Activated CD8-positive, alpha-beta T cell treated with anti-CD3 and anti-CD28 coated beads for 36 hours (primary cell): ENCODE measurements around the gene OCEL1. TPM values are rescaled to one million over a fixed set of nuclear protein-coding genes. Genes with fewer than 3 reads are reported as not detected.
A peak's percentile ranks its signal among the peaks of the same experiment; 100 is the strongest.
"Not testable (repeated sequence)": the region's sequence is repeated elsewhere in the genome, so short reads cannot be mapped to it uniquely, and the experiment has no call there.

Source experiments
- ATAC-seq: fragments of 200-7000 bp; cut with Tn5 transposase; one replicate; pipeline ENCODE4 v1.10.0; 2021; ENCODE audit warnings: mild to moderate bottlenecking, moderate library complexity
- CTCF ChIA-PET: fragments of 350-600 bp; sonication (Branson Sonifier 250); formaldehyde crosslinking; loops from one replicate; lab custom pipeline; 2021; ENCODE audit warnings: antibody characterized with exemption; lab: Charles Lee
- POLR2A ChIA-PET: fragments of 350-600 bp; sonication (Branson Sonifier 250); formaldehyde crosslinking; loops from one replicate; lab custom pipeline; 2021; ENCODE audit warnings: antibody characterized with exemption; lab: Charles Lee
- DNase-seq: peaks from one replicate; pipeline ENCODE4 v3.0.0-alpha.2; 2020
- H3K27ac Mint-ChIP-seq: one replicate; pipeline ENCODE4 v1.8.0; 2021; ENCODE audit warnings: mild to moderate bottlenecking, mixed read lengths
- H3K27me3 Mint-ChIP-seq: one replicate; pipeline ENCODE4 v1.8.0; 2021; ENCODE audit warnings: mixed read lengths
- H3K36me3 Mint-ChIP-seq: one replicate; pipeline ENCODE4 v1.8.0; 2021; ENCODE audit warnings: low read depth, mixed read lengths
- H3K4me1 Mint-ChIP-seq: one replicate; pipeline ENCODE4 v1.8.0; 2021; ENCODE audit warnings: low read depth, mixed read lengths
- H3K4me3 Mint-ChIP-seq: one replicate; pipeline ENCODE4 v1.8.0; 2021; ENCODE audit warnings: mild to moderate bottlenecking, moderate library complexity, mixed read lengths
- H3K9me3 Mint-ChIP-seq: one replicate; pipeline ENCODE4 v1.8.0; 2021; ENCODE audit warnings: mixed read lengths
- CTCF ChIP-seq: fragments of 200-600 bp; IDR thresholded peaks from one replicate; pipeline ENCODE4 v1.8.0; 2022; ENCODE audit warnings: antibody characterized with exemption, mild to moderate bottlenecking
- intact Hi-C: fragments of 100-400 bp; cut with micrococcal nuclease; formaldehyde crosslinking; loops from one replicate; pipeline ENCODE4 v1.10.0; 2022
- total RNA-seq, 2 experiments: library from RNA; stranded (reverse); gene quantifications; one replicate each; pipeline ENCODE4 v1.2.3, GENCODE V29; 2021

Gene OCEL1
- total RNA-seq, 2 experiments from 2014 or later = 20.1 TPM

- intact Hi-C loops = no loop called here
- no peak for TF ChIP-seq CTCF
These were observed 40.0 kb downstream of the OCEL1 start for GRCh38 chr19:17266026-17266425.

GRCh38 chr19:17266589-17266974 is 40.6 kb downstream of the OCEL1 start:
- Mint-ChIP-seq H3K4me1 (peaks cover 15% of the 10 kb centered on the region), H3K27ac (peak overlapping the region; percentile 90), H3K4me3 (peak overlapping the region; percentile 95), H3K36me3 (peaks cover 8% of the 10 kb centered on the region), H3K9me3 (no peaks in the 10 kb centered on the region), H3K27me3 (no peaks in the 10 kb centered on the region)
- ChIA-PET CTCF (interaction anchor here (0.8 to 5.9 kb wide), 11 partner anchors 8 to 223 kb away, joined by 3 to 46 read pairs (median 4); partner anchors contain the start of genes ANKLE1, DDA1 and USE1), POLR2A (interaction anchor here (0.5 to 5.7 kb wide), 6 partner anchors 16 to 139 kb away, joined by 3 to 36 read pairs (median 4); partner anchors contain the start of genes ANKLE1 and BST2)
- no peak for TF ChIP-seq CTCF
- intact Hi-C loops = no loop called here
- ATAC-seq = peak; percentile 4
- DNase-seq = no peak

More at GRCh38 chr19:17266026-17266425, 40.0 kb downstream of the OCEL1 start:
- POLR2A ChIA-PET = interaction anchor here (0.8 to 5.7 kb wide), 5 partner anchors 16 to 139 kb away, joined by 3 to 36 read pairs (median 4); partner anchors contain the start of genes ANKLE1 and BST2
- no peak for DNase-seq
- Mint-ChIP-seq H3K9me3 (no peaks in the 10 kb centered on the region), H3K4me1 (peaks cover 16% of the 10 kb centered on the region), H3K4me3 (no peak overlapping the region), H3K27me3 (no peaks in the 10 kb centered on the region), H3K27ac (no peak overlapping the region), H3K36me3 (peaks cover 3% of the 10 kb centered on the region)
- no peak for ATAC-seq
- CTCF ChIA-PET = interaction anchor here (1.5 to 5.9 kb wide), 5 partner anchors 10 to 51 kb away, joined by 3 to 46 read pairs (median 4); partner anchors contain the start of genes ANKLE1 and USE1

- peaks cover 15% of the 10 kb centered on the region for H3K4me1 Mint-ChIP-seq
- ChIA-PET POLR2A (interaction anchor here (0.5 to 5.7 kb wide), 4 partner anchors 15 to 138 kb away, joined by 3 to 36 read pairs (median 7); partner anchors contain the start of genes ANKLE1 and BST2), CTCF (interaction anchor here (0.8 to 5.9 kb wide), 11 partner anchors 8 to 224 kb away, joined by 3 to 46 read pairs (median 4); partner anchors contain the start of genes ANKLE1, DDA1 and USE1)
- H3K4me3 Mint-ChIP-seq = peak within 1 kb of the TSS; percentile 95
- DNase-seq (peak; percentile 99), ATAC-seq (peak; percentile 95)
- peaks cover 8% of the 10 kb centered on the region for H3K36me3 Mint-ChIP-seq
- H3K27ac Mint-ChIP-seq = peak within 1 kb of the TSS; percentile 90
- intact Hi-C loops = no loop called here
- no peak for TF ChIP-seq CTCF
- no peaks in the 10 kb centered on the region for H3K27me3 Mint-ChIP-seq
- no peaks in the 10 kb centered on the region for H3K9me3 Mint-ChIP-seq
These were observed 41.2 kb downstream of the OCEL1 start, which contains the start of gene BABAM1 for GRCh38 chr19:17266975-17267788. TSS of gene BABAM1 (plus strand) at chr19:17267443. CDS start at chr19:17268807, 1,364 bp downstream.

GRCh38 chr19:17268754-17269153 is 42.7 kb downstream of the OCEL1 start:
- peak overlapping the region; percentile 95 for H3K4me3 Mint-ChIP-seq
- no peak for ATAC-seq
- POLR2A ChIA-PET = interaction anchor here (0.7 to 5.7 kb wide), 3 partner anchors 8 to 945 kb away, joined by 3 to 36 read pairs (median 6); partner anchors contain the start of gene ANKLE1

GRCh38 chr19:17274892-17275291 is 48.9 kb downstream of the OCEL1 start:
- CTCF ChIA-PET, H3K4me3 Mint-ChIP-seq, ATAC-seq, H3K27ac Mint-ChIP-seq, H3K4me1 Mint-ChIP-seq, H3K9me3 Mint-ChIP-seq, DNase-seq, H3K27me3 Mint-ChIP-seq, intact Hi-C loops: not testable (repeated sequence)
- H3K36me3 Mint-ChIP-seq = peaks cover 34% of the 10 kb centered on the region
- POLR2A ChIA-PET = interaction anchor here (0.7 kb wide), 1 partner anchor 561 kb away, joined by 3 read pairs; no protein-coding TSS in a partner anchor

More at GRCh38 chr19:17268754-17269153, 42.7 kb downstream of the OCEL1 start:
- Mint-ChIP-seq H3K27ac (peak overlapping the region; percentile 90), H3K36me3 (peaks cover 12% of the 10 kb centered on the region), H3K4me1 (peaks cover 15% of the 10 kb centered on the region), H3K9me3 (no peaks in the 10 kb centered on the region), H3K27me3 (no peaks in the 10 kb centered on the region)
- DNase-seq = no peak
- intact Hi-C loops = no loop called here
- CTCF ChIA-PET = interaction anchor here (1.4 to 5.9 kb wide), 2 partner anchors 14 to 117 kb away, joined by 3 to 46 read pairs; partner anchors contain the start of gene ANKLE1
- no peak for TF ChIP-seq CTCF
